AG04450 (cell line): ENCODE results near the gene NPC1. TPM values are rescaled to one million over a fixed set of nuclear protein-coding genes. Genes with fewer than 3 reads are reported as not detected.
"Not testable (repeated sequence)": the region's sequence is repeated elsewhere in the genome, so short reads cannot be mapped to it uniquely, and the experiment has no call there.

Source experiments
- CTCF ChIA-PET: fragments of 300-600, 350-600 bp; formaldehyde crosslinking; extraction: SDS; loops from one replicate; lab custom pipeline; 2022; ENCODE audit warnings: antibody characterized with exemption, inconsistent platforms; lab: Charles Lee
- POLR2A ChIA-PET: fragments of 350-600 bp; formaldehyde crosslinking; extraction: SDS; loops from one replicate; lab custom pipeline; 2021; ENCODE audit warnings: antibody characterized with exemption, inconsistent platforms; lab: Yijun Ruan, JAX
- DNase-seq: peaks from one replicate; pipeline ENCODE4 v3.0.0-alpha.2; 2011; ENCODE audit warnings: low read depth, low spot score
- H3K27ac ChIP-seq: one replicate; pipeline ENCODE4 v1.5.1; 2012; ENCODE audit warnings: low read depth, low read length, control low read depth
- H3K27me3 ChIP-seq: one replicate; pipeline ENCODE4 v1.6.0; 2012; ENCODE audit warnings: low read length; ENCODE audit not compliant: control insufficient read depth, insufficient read depth
- H3K4me3 ChIP-seq: 2 replicates; pipeline ENCODE4 v1.5.1; 2011; ENCODE audit warnings: mild to moderate bottlenecking, low read depth, low read length, control low read depth
- H3K9me3 ChIP-seq: 2 replicates; pipeline ENCODE4 v1.5.1; 2012; ENCODE audit warnings: low read length; ENCODE audit not compliant: control insufficient read depth, insufficient read depth
- CTCF ChIP-seq: IDR thresholded peaks from 2 replicates; pipeline ENCODE4 v1.5.1; 2011; ENCODE audit warnings: low read depth, low read length, control low read depth, inconsistent platforms
- polyA plus RNA-seq: library from polyadenylated mRNA; depleted of rRNA; stranded (reverse); fragments of >200 nt; gene quantifications from 2 replicates; pipeline ENCODE4 v1.2.3, GENCODE V29; 2011

NPC1 gene
- polyA plus RNA-seq, 1 experiment, result 10.8 TPM

GRCh38 chr18:23614413-23614812, 28.1 kb upstream of the NPC1 start:
- ChIA-PET CTCF (interaction anchor here (0.6 to 3.0 kb wide), 4 partner anchors 89 to 566 kb away, joined by 3 to 15 read pairs (median 4); no protein-coding TSS in a partner anchor), POLR2A (interaction anchor here (0.6 kb wide), 1 partner anchor 32 kb away, joined by 3 read pairs; no protein-coding TSS in a partner anchor)
- TF ChIP-seq CTCF, result no peak
- no peak for DNase-seq
- no peaks in the 10 kb centered on the region for H3K9me3 ChIP-seq
- H3K27ac ChIP-seq, result no peak overlapping the region
- no peak overlapping the region for H3K4me3 ChIP-seq
- peaks cover 15% of the 10 kb centered on the region for H3K27me3 ChIP-seq

GRCh38 chr18:23613091-23613475, 26.8 kb upstream of the NPC1 start:
- H3K9me3 ChIP-seq, POLR2A ChIA-PET, H3K27ac ChIP-seq, H3K27me3 ChIP-seq, DNase-seq, H3K4me3 ChIP-seq: not testable (repeated sequence)
- CTCF ChIA-PET, result interaction anchor here (1.1 to 3.0 kb wide), 4 partner anchors 9 to 90 kb away, joined by 3 to 15 read pairs (median 6); no protein-coding TSS in a partner anchor

- Histone ChIP-seq H3K27me3 (peaks cover 2% of the 10 kb centered on the region), H3K4me3 (no peak overlapping the region), H3K27ac (no peak overlapping the region), H3K9me3 (no peaks in the 10 kb centered on the region)
- ChIA-PET POLR2A (no interaction called here), CTCF (interaction anchor here (1.1 to 3.0 kb wide), 4 partner anchors 10 to 91 kb away, joined by 3 to 15 read pairs (median 6); no protein-coding TSS in a partner anchor)
- TF ChIP-seq CTCF, result no peak
- no peak for DNase-seq
Observed at GRCh38 chr18:23612434-23613090, 26.3 kb upstream of the NPC1 start.

- no peak overlapping the region for H3K27ac ChIP-seq
- peaks cover 9% of the 10 kb centered on the region for H3K27me3 ChIP-seq
- POLR2A ChIA-PET, result no interaction called here
- no peak overlapping the region for H3K4me3 ChIP-seq
- CTCF ChIA-PET, result interaction anchor here (1.6 kb wide), 1 partner anchor 94 kb away, joined by 4 read pairs; no protein-coding TSS in a partner anchor
- no peaks in the 10 kb centered on the region for H3K9me3 ChIP-seq
- no peak for DNase-seq
- no peak for TF ChIP-seq CTCF
Observed at GRCh38 chr18:23609390-23610023, 23.2 kb upstream of the NPC1 start.

GRCh38 chr18:23608211-23608610, 21.9 kb upstream of the NPC1 start:
- H3K27me3 ChIP-seq, result peaks cover 12% of the 10 kb centered on the region
- H3K4me3 ChIP-seq, result no peak overlapping the region
- H3K27ac ChIP-seq, result no peak overlapping the region
- no peak for DNase-seq
- TF ChIP-seq CTCF, result no peak
- H3K9me3 ChIP-seq, result no peaks in the 10 kb centered on the region
- ChIA-PET POLR2A (no interaction called here), CTCF (interaction anchor here (0.7 to 1.8 kb wide), 2 partner anchors 95 to 311 kb away, joined by 3 to 7 read pairs; no protein-coding TSS in a partner anchor)
